H9 (cell line): ENCODE results near the gene TMEM151A. TPM values are rescaled to one million over a fixed set of nuclear protein-coding genes. Genes with fewer than 3 reads are reported as not detected.

ENCODE experiments used
- DNase-seq: peaks from one replicate; pipeline ENCODE4 v3.0.0-alpha.2; 2017
- H2AFZ ChIP-seq: one replicate; pipeline ENCODE4 v1.6.1; 2013; ENCODE audit warnings: mild to moderate bottlenecking, low read length, control low read depth, moderate library complexity
- H2AK5ac ChIP-seq: 2 replicates; pipeline ENCODE4 v1.6.1; 2013; ENCODE audit warnings: low read length, control low read depth, mixed read lengths; ENCODE audit not compliant: insufficient read length
- H2BK120ac ChIP-seq: one replicate; pipeline ENCODE4 v1.6.1; 2013; ENCODE audit warnings: low read depth, mild to moderate bottlenecking, low read length, control low read depth, inconsistent platforms; ENCODE audit not compliant: poor library complexity, severe bottlenecking
- H2BK12ac ChIP-seq: 2 replicates; pipeline ENCODE4 v1.6.1; 2013; ENCODE audit warnings: low read length, control low read depth, mixed read lengths, low read depth; ENCODE audit not compliant: insufficient read length
- H2BK15ac ChIP-seq: 2 replicates; pipeline ENCODE4 v1.6.1; 2013; ENCODE audit warnings: low read depth, low read length, control low read depth
- H2BK20ac ChIP-seq: one replicate; pipeline ENCODE4 v1.6.1; 2013; ENCODE audit warnings: low read depth, mild to moderate bottlenecking, low read length, control low read depth, inconsistent platforms; ENCODE audit not compliant: poor library complexity, severe bottlenecking
- H2BK5ac ChIP-seq: 2 replicates; pipeline ENCODE4 v1.6.1; 2013; ENCODE audit warnings: low read length, control low read depth, mixed read lengths; ENCODE audit not compliant: insufficient read length
- H3K14ac ChIP-seq: 2 replicates; pipeline ENCODE4 v1.6.1; 2013; ENCODE audit warnings: low read length, control low read depth; ENCODE audit not compliant: insufficient read depth
- H3K18ac ChIP-seq: 2 replicates; pipeline ENCODE4 v1.6.1; 2013; ENCODE audit warnings: low read depth, mild to moderate bottlenecking, mixed read lengths, low read length, control low read depth; ENCODE audit not compliant: insufficient read length
- H3K23ac ChIP-seq: 2 replicates; pipeline ENCODE4 v1.6.1; 2013; ENCODE audit warnings: low read length, control low read depth, mixed read lengths, low read depth; ENCODE audit not compliant: insufficient read length
- H3K23me2 ChIP-seq: 2 replicates; pipeline ENCODE4 v1.6.1; 2013; ENCODE audit warnings: low read depth, mild to moderate bottlenecking, mixed read lengths, low read length, control low read depth; ENCODE audit not compliant: insufficient read length, poor library complexity, severe bottlenecking
- H3K27ac ChIP-seq: 2 replicates; pipeline ENCODE4 v1.5.1; 2013; ENCODE audit warnings: low read length, control low read depth, mixed read lengths, low read depth; ENCODE audit not compliant: insufficient read length
- H3K27me3 ChIP-seq: 2 replicates; pipeline ENCODE4 v1.6.1; 2013; ENCODE audit warnings: low read length, control low read depth, inconsistent platforms; ENCODE audit not compliant: insufficient read depth
- H3K4ac ChIP-seq: 2 replicates; pipeline ENCODE4 v1.6.1; 2013; ENCODE audit warnings: low read depth, mild to moderate bottlenecking, control low read depth, inconsistent platforms, low read length, moderate library complexity
- H3K4me1 ChIP-seq: 2 replicates; pipeline ENCODE4 v1.6.1; 2013; ENCODE audit warnings: low read length, control low read depth, inconsistent platforms; ENCODE audit not compliant: insufficient read depth
- H3K4me2 ChIP-seq: 2 replicates; pipeline ENCODE4 v1.6.1; 2013; ENCODE audit warnings: low read length, control low read depth, mixed read lengths; ENCODE audit not compliant: insufficient read length, insufficient read depth
- H3K56ac ChIP-seq: 2 replicates; pipeline ENCODE4 v1.6.1; 2013; ENCODE audit warnings: low read depth, mild to moderate bottlenecking, mixed read lengths, low read length, control low read depth; ENCODE audit not compliant: insufficient read length
- H3K79me1 ChIP-seq: 2 replicates; pipeline ENCODE4 v1.6.1; 2013; ENCODE audit warnings: low read depth, mild to moderate bottlenecking, moderate library complexity, low read length, control low read depth, inconsistent platforms; ENCODE audit not compliant: insufficient read depth, poor library complexity, severe bottlenecking
- H3K79me2 ChIP-seq: 2 replicates; pipeline ENCODE4 v1.6.1; 2013; ENCODE audit warnings: low read length, control low read depth, inconsistent platforms; ENCODE audit not compliant: insufficient read depth
- H3K9ac ChIP-seq: 2 replicates; pipeline ENCODE4 v1.6.1; 2013; ENCODE audit warnings: low read length, control low read depth, mixed read lengths; ENCODE audit not compliant: insufficient read length; ENCODE audit errors: extremely low read depth
- H3K9me3 ChIP-seq: one replicate; pipeline ENCODE4 v1.6.1; 2013; ENCODE audit warnings: low read depth, low read length, inconsistent platforms; ENCODE audit not compliant: control insufficient read depth
- H3T11ph ChIP-seq: one replicate; pipeline ENCODE4 v1.6.1; 2013; ENCODE audit warnings: mild to moderate bottlenecking, low read length, control low read depth, inconsistent platforms
- H4K20me1 ChIP-seq: one replicate; pipeline ENCODE4 v1.6.1; 2013; ENCODE audit not compliant: control insufficient read depth, insufficient read length, insufficient read depth
- H4K5ac ChIP-seq: 2 replicates; pipeline ENCODE4 v1.6.1; 2013; ENCODE audit warnings: low read depth, mild to moderate bottlenecking, mixed read lengths, low read length, control low read depth; ENCODE audit not compliant: insufficient read length
- H4K8ac ChIP-seq: replicated peaks from 2 replicates; pipeline ENCODE4 v1.6.1; 2013; ENCODE audit warnings: low read length, control low read depth, mixed read lengths, low read depth; ENCODE audit not compliant: insufficient read length
- H4K91ac ChIP-seq: 2 replicates; pipeline ENCODE4 v1.6.1; 2013; ENCODE audit warnings: low read depth, mild to moderate bottlenecking, moderate library complexity, mixed read lengths, low read length, control low read depth; ENCODE audit not compliant: insufficient read length
- H3K27ac Mint-ChIP-seq, 3 experiments: 2 replicates in 2 of 3; 3 replicates in 1 of 3; pipeline ENCODE4 v1.8.0; 2020 to 2021; ENCODE audit warnings: mixed read lengths in 3 of 3, mild to moderate bottlenecking in 1 of 3, moderate library complexity in 1 of 3
- H3K27me3 Mint-ChIP-seq: 2 replicates; pipeline ENCODE4 v1.8.0; 2021; ENCODE audit warnings: low read depth, mild to moderate bottlenecking, moderate library complexity, mixed read lengths
- H3K36me3 Mint-ChIP-seq, 3 experiments: 2 replicates in 2 of 3; 3 replicates in 1 of 3; pipeline ENCODE4 v1.8.0; 2020 to 2021; ENCODE audit warnings: low read depth in 3 of 3, mixed read lengths in 3 of 3; ENCODE audit not compliant: insufficient read depth in 1 of 3
- H3K4me1 Mint-ChIP-seq, 2 experiments: 2 replicates each; pipeline ENCODE4 v1.8.0; 2020; ENCODE audit warnings: mixed read lengths in 2 of 2
- H3K4me3 Mint-ChIP-seq, 2 experiments: 2 replicates in 1 of 2; 3 replicates in 1 of 2; pipeline ENCODE4 v1.8.0; 2020 to 2021; ENCODE audit warnings: mild to moderate bottlenecking in 2 of 2, mixed read lengths in 2 of 2, moderate library complexity in 1 of 2
- H3K9me3 Mint-ChIP-seq, 2 experiments: 2 replicates in 1 of 2; 3 replicates in 1 of 2; pipeline ENCODE4 v1.8.0; 2020; ENCODE audit warnings: mild to moderate bottlenecking in 2 of 2, mixed read lengths in 2 of 2, moderate library complexity in 1 of 2
- CTCF ChIP-seq: fragments of 200-600 bp; sonication (generic); conservative IDR thresholded peaks from 3 replicates; pipeline ENCODE4 v1.8.0; 2021; ENCODE audit warnings: antibody characterized with exemption, mild to moderate bottlenecking
- WGBS: extraction: QIAGEN DNeasy Blood & Tissue Kit; methylation state at CpG from one replicate; pipeline ENCODE4 v1.1.7; 2013; ENCODE audit warnings: missing lambda C conversion rate, low lambda C conversion rate, mixed read lengths; ENCODE audit not compliant: insufficient read length; ENCODE audit errors: extremely low coverage; 5-methylcytosine and 5-hydroxymethylcytosine counted together
- total RNA-seq: library from RNA; stranded (reverse); gene quantifications from 2 replicates; pipeline ENCODE4 v1.2.1, GENCODE V29; 2021

Gene TMEM151A
- total RNA-seq, 1 experiment from 2014 or later, result 1.2 TPM

GRCh38 chr11:66335531-66336233 lies 44.0 kb downstream of the TMEM151A start:
- DNase-seq, result peak; percentile 78
- H4K5ac ChIP-seq, result no peak overlapping the region
- H3K9me3 ChIP-seq, result no peaks in the 10 kb centered on the region
- no peaks in the 10 kb centered on the region for H3K79me1 ChIP-seq
- H4K8ac ChIP-seq, result no peak overlapping the region
- H4K20me1 ChIP-seq, result no peaks in the 10 kb centered on the region
- peak overlapping the region; percentile 2 for H3K9ac ChIP-seq
- peaks cover 4 to 26% (median 12%) of the 10 kb centered on the region in 3 experiments; a peak in 6 of 7 replicates for H3K36me3 Mint-ChIP-seq
- H2BK120ac ChIP-seq, result no peak overlapping the region
- H3K18ac ChIP-seq, result peak overlapping the region; percentile 65
- no peaks in the 10 kb centered on the region for H3K4me1 ChIP-seq
- H2BK15ac ChIP-seq, result no peak overlapping the region
- no peaks in the 10 kb centered on the region for H3K79me2 ChIP-seq
- no peaks in the 10 kb centered on the region for H3K23me2 ChIP-seq
- H3K4me3 Mint-ChIP-seq, result peak overlapping the region; percentile 83 to 86
- H3K27me3 ChIP-seq, result no peaks in the 10 kb centered on the region; the same call in 1 of the 2 replicates
- no peak overlapping the region for H2BK5ac ChIP-seq
- TF ChIP-seq CTCF, result no peak
- H3K56ac ChIP-seq, result no peak overlapping the region
- WGBS, result no CpG with 5 or more reads among the region's 35 CpGs
- no peak overlapping the region for H3K23ac ChIP-seq
- H3K4me2 ChIP-seq, result peak overlapping the region; percentile 30
- no peak overlapping the region for H2AFZ ChIP-seq
- no peak overlapping the region for H2BK20ac ChIP-seq
- no peak overlapping the region for H3K27ac ChIP-seq
- no peak overlapping the region for H3K27ac Mint-ChIP-seq
- no peak overlapping the region for H3K4ac ChIP-seq
- no peaks in the 10 kb centered on the region for H3K9me3 Mint-ChIP-seq
- no peak overlapping the region for H2BK12ac ChIP-seq
- no peak overlapping the region for H4K91ac ChIP-seq
- H3K27me3 Mint-ChIP-seq, result peaks cover 4% of the 10 kb centered on the region
- H3K4me1 Mint-ChIP-seq, result peaks cover 20 to 21% of the 10 kb centered on the region in 2 experiments
- H3K14ac ChIP-seq, result peak overlapping the region; percentile 41; the same call in 1 of the 2 replicates
- H2AK5ac ChIP-seq, result no peak overlapping the region
- H3T11ph ChIP-seq, result no peak overlapping the region
